Right ventricle myocardium inferior (tissue), 1 donor: ENCODE measurements around the gene UACA. TPM values are rescaled to one million over a fixed set of nuclear protein-coding genes. Genes with fewer than 3 reads are reported as not detected.
"Not testable (repeated sequence)": the region's sequence is repeated elsewhere in the genome, so short reads cannot be mapped to it uniquely, and the experiment has no call there.

Experiments used
- ATAC-seq: fragments of 200-7000 bp; cut with Tn5 transposase; one replicate; pipeline ENCODE4 v1.9.1; 2020; ENCODE audit warnings: mild to moderate bottlenecking, moderate library complexity
- DNase-seq: peaks from one replicate; pipeline ENCODE4 v3.0.0; 2021; ENCODE audit errors: missing footprints
- intact Hi-C: fragments of 100-400 bp; cut with DNase I; formaldehyde crosslinking; loops from one replicate; pipeline ENCODE4 v1.11.0; 2022
- total RNA-seq: library from RNA; stranded (reverse); fragmentation: NEBNext Ultra II Directional; extraction: Animal tissue kit (Norgen Biotek cat#: 25700); gene quantifications from one replicate; pipeline ENCODE4 v1.2.1, GENCODE V29; 2021
- donor health status: DM: no; HTN: yes; CAD: no; lungs with severe emphysema.

Gene UACA
- total RNA-seq, 1 donor from 2014 or later, result 25.8 TPM

- no peak for ATAC-seq
- DNase-seq, result no peak
- intact Hi-C loops, result no loop called here
Observed at GRCh38 chr15:70699890-70700289, 63.5 kb downstream of the UACA start.

- ATAC-seq (no peak), DNase-seq (no peak)
- intact Hi-C loops, result no loop called here
Observed at GRCh38 chr15:70698836-70699390, 64.4 kb downstream of the UACA start.

DNA sequence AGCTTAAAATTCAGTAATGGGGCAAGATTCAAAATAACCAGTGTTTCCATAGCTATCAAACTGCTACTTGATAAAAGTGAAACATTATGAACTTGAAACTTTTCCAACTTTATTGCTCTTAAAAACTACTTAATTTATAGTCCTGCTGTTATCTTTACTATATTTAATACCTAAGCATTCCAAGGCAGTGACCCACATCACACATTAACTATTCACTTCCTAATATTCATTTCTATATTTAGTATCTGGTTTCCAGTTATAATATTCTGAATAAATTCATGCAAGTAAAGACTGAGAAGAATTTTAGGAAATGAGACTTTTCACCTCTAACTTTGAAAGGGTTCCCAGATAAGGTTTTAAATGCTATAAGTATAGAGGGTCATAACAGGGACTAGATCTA lies 64.9 kb downstream of the UACA start:
- no peak for DNase-seq
- ATAC-seq, result no peak
- intact Hi-C loops, result no loop called here

DNA sequence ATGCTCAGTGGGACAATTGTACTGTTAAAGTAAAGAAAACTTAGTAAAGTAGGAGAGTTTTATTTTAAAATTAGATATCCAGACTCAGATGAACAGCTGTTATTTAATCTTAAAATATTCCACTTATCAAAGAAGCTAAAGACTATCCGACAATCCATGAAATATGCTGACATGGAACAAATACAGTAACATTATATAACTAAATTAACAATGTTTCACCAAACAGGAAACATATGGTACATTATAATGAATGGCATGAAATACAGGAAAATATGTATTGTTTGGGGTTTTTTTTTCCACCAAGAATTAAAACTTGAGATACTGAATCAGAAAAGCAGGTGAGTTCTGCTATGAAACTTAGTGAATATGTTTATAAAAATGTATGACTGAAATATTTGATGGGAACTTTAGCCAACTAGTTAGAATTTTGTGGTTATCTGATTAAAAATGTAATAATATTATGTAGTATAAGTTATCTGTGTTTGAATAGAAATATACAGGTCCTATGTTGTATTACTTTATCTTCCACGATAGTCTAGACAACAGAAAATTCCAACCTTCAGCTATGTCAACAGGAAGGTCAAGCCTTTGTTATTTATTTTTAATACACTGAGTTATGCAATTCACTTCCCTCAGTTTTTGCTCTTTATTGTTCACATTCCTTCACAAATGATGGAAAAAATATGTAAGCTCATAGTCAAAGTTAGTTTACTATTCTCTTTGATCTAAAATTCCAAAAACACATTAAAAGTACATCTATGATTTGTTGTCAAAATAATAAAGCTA lies 72.7 kb downstream of the UACA start:
- DNase-seq (no peak), ATAC-seq (no peak)
- intact Hi-C loops, result no loop called here

DNA sequence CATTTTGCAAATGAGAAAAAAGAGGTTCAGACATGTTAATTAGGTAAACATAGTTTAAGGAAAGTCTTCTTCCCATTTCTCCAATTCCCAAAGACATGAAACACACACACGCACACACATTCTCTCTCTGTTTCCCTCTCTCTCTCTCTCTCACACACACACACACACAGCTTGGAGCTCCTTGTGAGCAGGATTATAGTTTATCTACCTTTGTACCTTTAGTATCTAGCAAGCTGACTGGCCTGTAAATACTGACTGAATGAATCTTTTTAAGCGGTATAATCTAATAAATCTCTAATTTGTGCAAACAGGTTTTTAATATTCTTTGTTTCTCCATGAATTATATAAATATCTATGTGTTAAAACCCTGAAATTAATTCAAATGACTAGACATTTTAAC lies 73.3 kb downstream of the UACA start:
- intact Hi-C loops, result no loop called here
- no peak for ATAC-seq
- no peak for DNase-seq

DNA sequence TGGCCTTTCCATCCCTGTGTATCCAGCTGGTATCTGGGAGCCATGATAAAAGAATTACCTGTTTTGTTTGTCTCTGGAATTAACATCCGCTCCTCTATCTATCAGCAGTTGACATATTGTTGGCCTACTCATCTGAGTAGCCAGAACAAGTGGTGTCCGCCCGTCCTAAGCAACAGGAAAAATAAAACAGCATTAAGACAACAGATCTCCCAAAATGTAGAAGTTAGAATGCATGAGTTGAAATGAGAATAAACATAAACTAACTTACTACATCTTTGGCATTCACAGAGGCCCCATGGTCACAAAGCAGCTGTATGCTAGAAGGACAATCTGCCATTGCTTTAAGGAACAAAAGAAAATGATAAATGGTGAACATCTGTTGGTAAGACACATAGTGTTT lies 75.9 kb downstream of the UACA start:
- ATAC-seq, result no peak
- intact Hi-C loops, result no loop called here
- no peak for DNase-seq

DNA sequence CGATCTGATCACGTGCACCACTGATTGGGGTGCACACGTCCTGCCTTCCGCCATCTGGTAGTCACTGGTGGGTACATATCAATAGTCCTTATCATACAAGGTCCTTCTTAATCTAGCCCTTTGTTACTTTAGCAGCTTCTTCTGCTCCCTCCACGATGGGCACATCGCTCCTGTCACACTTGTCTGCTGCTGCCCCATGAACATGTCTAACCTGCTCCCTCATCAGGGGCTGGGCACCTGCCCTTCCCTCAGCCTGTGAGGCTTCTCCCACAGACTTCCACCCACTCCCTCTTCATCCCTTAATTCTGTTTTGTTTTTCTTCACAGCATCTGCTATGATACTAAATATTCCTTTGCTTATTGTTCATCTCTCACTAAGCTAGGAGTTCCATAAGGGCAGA lies 82.5 kb downstream of the UACA start:
- ATAC-seq, result no peak
- no peak for DNase-seq
- intact Hi-C loops, result loop anchor here (5.0 kb wide), 1 partner anchor 81 kb away; the partner anchor contains the start of gene UACA

DNA sequence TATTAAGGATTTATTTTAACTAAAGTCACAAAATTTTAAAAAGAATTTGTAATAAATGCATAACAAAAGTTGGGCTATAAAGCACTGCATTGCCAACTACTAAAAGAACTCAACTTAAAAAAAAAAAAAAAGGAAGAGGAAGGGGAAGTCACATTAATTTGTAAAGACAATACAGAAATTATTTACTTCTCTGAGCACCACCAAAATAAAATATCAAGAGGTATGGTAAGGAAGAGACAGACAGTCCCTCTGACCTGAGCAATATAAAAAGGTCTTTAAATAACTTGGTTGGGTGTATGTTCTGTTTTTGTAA lies 83.5 kb downstream of the UACA start:
- DNase-seq (no peak), ATAC-seq (no peak)
- intact Hi-C loops, result loop anchor here (1.0 to 10.0 kb wide), 4 partner anchors 45 to 197 kb away; partner anchors contain the start of gene UACA

DNA sequence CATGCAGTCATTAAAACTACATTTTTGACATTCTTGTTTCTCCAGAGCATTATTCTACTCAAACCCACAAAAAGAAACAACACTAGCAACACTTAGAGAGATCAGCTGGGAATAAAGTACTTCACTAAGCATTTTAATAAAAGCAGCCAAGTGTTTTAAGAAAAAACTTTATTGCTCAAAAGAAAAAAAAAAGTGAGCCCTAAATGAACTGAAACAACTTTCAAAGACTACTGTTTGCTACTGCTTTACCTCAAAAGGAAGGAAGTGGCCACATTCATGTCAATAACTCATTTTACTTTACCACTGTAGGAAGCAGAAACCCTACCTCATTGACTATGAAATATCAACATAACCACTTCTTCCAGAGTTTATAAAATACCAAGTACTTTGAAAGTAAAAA lies 91.3 kb downstream of the UACA start:
- DNase-seq, result no peak
- intact Hi-C loops, result loop anchor here (10.0 kb wide), 1 partner anchor 53 kb away; no protein-coding TSS in a partner anchor

GRCh38 chr15:70670680-70671079 lies 92.7 kb downstream of the UACA start:
- intact Hi-C loops, result loop anchor here (10.0 kb wide), 1 partner anchor 54 kb away; no protein-coding TSS in a partner anchor
- ATAC-seq (no peak), DNase-seq (no peak)

More for the DNA sequence above, 91.3 kb downstream of the UACA start:
- no peak for ATAC-seq

- ATAC-seq, result peak; percentile 73
Observed at GRCh38 chr15:70669966-70670658, 93.2 kb downstream of the UACA start.

DNA sequence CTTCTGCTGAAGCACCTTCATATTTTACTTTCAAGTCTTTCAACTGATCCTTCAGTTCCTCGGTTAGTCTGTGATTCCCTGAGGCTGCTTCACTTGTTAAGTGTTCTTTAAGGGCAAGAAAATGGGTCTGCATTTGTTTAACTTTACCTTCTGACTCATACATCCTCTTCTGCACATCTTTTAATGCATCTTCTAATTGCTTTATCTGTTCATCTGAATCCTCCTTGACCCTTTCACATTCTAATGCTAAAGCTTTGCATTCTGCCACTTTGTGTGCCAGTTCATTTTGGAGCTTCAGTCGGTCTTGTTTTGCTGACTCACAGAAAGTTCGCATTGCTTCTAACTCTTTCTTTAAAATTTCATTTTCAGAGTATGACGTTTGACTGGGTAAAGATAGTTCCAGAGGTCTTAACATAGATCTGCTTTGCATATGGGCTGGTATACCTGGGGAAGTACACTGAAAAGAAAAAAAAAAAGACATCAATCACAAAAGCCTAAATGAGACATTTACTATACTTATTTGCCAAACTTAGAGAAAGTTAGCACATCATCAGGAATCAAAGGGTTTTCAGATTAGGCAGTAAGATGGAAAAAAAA lies 94.3 kb downstream of the UACA start:
- intact Hi-C loops, result no loop called here
- no peak for DNase-seq
- ATAC-seq, result no peak

More at GRCh38 chr15:70669966-70670658, 93.2 kb downstream of the UACA start:
- no peak for DNase-seq
- intact Hi-C loops, result loop anchor here (10.0 kb wide), 1 partner anchor 55 kb away; no protein-coding TSS in a partner anchor

DNA sequence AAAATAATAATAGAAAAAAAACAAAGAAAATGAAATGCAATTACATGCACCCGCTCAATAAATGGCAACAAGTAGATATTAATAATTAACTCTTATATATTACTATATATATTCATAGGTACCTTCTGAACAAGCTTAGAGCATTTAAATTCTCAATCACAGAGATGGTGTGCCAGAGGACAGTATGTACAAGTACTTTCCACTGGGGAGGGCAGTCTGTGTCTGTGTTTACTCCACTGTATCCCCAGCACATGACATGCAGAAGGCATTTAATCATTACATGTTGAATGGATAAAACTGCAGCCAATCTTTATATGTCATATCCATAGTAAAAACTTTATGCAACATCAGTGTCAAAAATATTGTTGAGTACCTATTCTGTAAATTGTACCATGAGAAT lies 97.8 kb downstream of the UACA start:
- ATAC-seq (peak; percentile 87), DNase-seq (no peak)
- intact Hi-C loops, result no loop called here

DNA sequence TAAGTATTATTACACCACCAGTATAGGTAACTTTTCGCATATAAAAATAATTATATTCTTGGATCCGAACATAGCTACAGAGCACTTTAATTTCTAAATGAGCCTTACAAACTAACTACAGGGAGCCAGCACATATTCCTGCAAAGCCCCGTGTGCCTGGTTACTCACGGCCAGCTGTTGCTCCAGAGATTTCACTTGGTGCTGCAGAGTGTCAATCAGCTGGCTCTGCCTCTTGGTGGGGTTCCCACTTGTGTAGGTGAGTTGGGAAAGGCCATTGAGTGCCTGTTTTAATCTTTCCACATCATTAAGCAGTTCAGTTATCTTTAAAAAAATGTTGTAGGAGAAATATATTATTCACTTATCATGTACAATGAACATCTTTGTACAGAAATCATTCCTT lies 98.9 kb downstream of the UACA start:
- DNase-seq (no peak), ATAC-seq (peak; percentile 65)
- intact Hi-C loops, result no loop called here

- intact Hi-C loops, ATAC-seq, DNase-seq: not testable (repeated sequence)
Observed at GRCh38 chr15:70663069-70663468, 100.3 kb downstream of the UACA start.

DNA sequence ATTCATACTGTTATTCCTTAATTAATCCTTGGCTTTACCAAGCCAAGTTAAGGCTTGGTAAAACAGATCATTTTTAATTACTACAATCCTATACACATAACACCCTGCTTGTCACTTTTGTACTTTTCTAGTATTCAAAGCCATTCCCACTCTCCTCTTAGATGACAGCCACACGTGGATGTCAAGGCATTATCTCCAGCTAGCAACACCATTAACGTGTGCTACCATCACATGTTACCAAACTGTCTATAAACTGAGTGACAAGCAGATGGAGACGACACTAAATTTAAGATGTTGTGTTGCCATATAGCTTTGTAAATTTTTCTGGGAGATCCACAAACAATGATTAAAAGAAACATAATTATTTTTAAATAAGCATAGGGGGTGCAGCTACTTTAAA lies 103.7 kb downstream of the UACA start:
- ATAC-seq (no peak), DNase-seq (no peak)
- intact Hi-C loops, result no loop called here

DNA sequence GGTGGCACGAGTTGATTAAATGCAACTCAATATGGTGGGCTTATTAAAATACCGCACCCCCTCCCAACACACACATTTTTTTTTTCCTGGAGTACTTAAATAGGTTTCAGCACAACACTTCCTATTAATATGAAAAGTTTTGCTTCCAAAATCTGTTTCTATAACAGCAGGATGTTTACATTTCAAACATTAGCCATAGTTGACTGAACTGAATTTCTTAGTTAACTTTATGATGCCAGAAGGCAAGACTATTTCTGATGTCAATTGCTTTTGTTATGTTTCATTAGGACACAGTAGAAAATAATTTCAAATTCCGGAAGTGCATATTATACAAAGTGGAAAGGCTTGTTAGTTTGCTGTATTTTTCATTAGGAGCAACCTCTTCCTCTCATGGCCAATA lies 104.7 kb downstream of the UACA start:
- ATAC-seq, result no peak

GRCh38 chr15:70653426-70653825 lies 109.9 kb downstream of the UACA start:
- intact Hi-C loops, result no loop called here
- ATAC-seq (no peak), DNase-seq (no peak)

More for the DNA sequence above, 104.7 kb downstream of the UACA start:
- intact Hi-C loops, result no loop called here
- no peak for DNase-seq

DNA sequence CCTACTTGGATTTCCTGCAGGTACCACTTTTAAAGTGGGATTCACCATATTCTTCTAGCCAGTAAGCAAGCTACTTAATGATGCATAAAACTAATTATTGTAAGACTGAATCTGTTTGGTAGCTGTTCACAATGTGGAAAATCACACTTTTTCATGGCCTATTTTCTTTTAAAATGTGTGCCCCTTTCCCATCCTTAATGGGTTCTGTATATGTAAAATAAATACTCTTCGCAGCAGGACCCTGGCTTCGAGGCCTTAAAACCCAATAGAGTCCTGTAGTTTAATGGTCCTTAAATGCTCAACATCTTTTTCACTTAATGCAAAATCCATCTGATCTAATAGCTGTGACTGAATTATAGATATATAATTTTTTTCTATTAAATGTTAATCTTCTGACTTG lies 111.0 kb downstream of the UACA start:
- DNase-seq (no peak), ATAC-seq (no peak)
- intact Hi-C loops, result no loop called here
